Cardiac septum (tissue), 1 donor: Measurements from ENCODE around the gene FEZ2. TPM values are rescaled to one million over a fixed set of nuclear protein-coding genes. Genes with fewer than 3 reads are reported as not detected.
"Not testable (repeated sequence)": the region's sequence is repeated elsewhere in the genome, so short reads cannot be mapped to it uniquely, and the experiment has no call there.

Experiments used
- DNase-seq: peaks from one replicate; pipeline ENCODE4 v3.0.0-alpha.2; 2020; ENCODE audit warnings: low spot score
- intact Hi-C: fragments of 100-400 bp; cut with DNase I; formaldehyde crosslinking; loops from one replicate; pipeline ENCODE4 v1.14.0; 2022
- long read RNA-seq: library from polyadenylated mRNA; unstranded; transcript quantifications from one replicate; pipeline ENCODE4 v2.0.0, GENCODE V29; 2021
- total RNA-seq: library from RNA; stranded (reverse); fragmentation: NEBNext Ultra II Directional; extraction: Animal tissue kit (Norgen Biotek cat#: 25700); gene quantifications from one replicate; pipeline ENCODE4 v1.2.1, GENCODE V29; 2021
- donor health status: DM: no; HTN: no; CAD: no.

The FEZ2 gene, protein sequence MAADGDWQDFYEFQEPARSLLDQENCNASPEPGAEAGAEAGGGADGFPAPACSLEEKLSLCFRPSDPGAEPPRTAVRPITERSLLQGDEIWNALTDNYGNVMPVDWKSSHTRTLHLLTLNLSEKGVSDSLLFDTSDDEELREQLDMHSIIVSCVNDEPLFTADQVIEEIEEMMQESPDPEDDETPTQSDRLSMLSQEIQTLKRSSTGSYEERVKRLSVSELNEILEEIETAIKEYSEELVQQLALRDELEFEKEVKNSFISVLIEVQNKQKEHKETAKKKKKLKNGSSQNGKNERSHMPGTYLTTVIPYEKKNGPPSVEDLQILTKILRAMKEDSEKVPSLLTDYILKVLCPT
- 50.5 TPM for total RNA-seq
- long read RNA-seq, transcript FEZ2-204 (8 exons, 1,931 nt) = major isoform, 7 of 24 reads
- long read RNA-seq, partial matches to known transcripts = 11 of 24 reads
- long read RNA-seq, other reads (novel, unspliced or antisense) = 4 of 24 reads

- peak; percentile 90 for DNase-seq
- intact Hi-C loops = loop anchor here (5.0 kb wide), 2 partner anchors 50 to 240 kb away; partner anchors contain the start of gene CRIM1
These were observed at the start of gene FEZ2 for GRCh38 chr2:36597532-36598377. TSS of gene FEZ2 (minus strand) at chr2:36598168. CDS start at chr2:36598142, 26 bp downstream.

DNA sequence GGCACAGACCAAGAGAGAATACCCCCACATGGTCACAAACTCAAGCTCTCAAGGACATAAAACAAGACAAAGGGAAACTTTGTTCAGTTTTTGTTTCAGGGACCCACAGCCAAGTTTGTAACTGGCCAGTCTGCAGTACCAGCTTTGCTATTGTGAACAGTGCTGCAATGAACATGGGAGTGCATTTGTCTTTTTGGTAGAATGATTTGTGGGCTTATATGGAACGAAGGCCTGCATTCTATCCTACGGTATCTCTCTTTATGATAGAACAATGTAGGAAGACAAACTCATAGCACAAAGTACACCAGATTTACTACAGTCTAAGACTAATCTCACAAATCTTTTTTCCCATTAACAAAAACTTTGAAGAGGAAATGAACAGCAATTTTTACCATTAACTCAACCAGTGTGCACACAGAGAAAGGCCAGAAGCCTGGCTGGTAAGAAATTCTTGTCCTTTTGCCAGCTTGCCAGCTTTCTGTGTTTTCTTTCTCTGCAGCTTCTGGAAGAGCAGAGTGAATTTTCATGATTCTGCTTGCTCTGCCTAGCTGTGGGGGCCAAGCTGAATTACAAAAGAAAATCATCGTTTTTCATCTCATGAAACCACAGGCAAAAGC, 37.1 kb upstream of the FEZ2 start:
- intact Hi-C loops = no loop called here
- no peak for DNase-seq

GRCh38 chr2:36633470-36634092, 35.6 kb upstream of the FEZ2 start:
- intact Hi-C loops = no loop called here

GRCh38 chr2:36626756-36627155, 28.8 kb upstream of the FEZ2 start:
- intact Hi-C loops = no loop called here
- DNase-seq = no peak

More at GRCh38 chr2:36633470-36634092, 35.6 kb upstream of the FEZ2 start:
- no peak for DNase-seq

- intact Hi-C loops = no loop called here
These were observed 28.1 kb upstream of the FEZ2 start for GRCh38 chr2:36626071-36626470.

GRCh38 chr2:36625304-36625703, 27.3 kb upstream of the FEZ2 start:
- no peak for DNase-seq
- intact Hi-C loops = no loop called here

More at GRCh38 chr2:36626071-36626470, 28.1 kb upstream of the FEZ2 start:
- no peak for DNase-seq

DNA sequence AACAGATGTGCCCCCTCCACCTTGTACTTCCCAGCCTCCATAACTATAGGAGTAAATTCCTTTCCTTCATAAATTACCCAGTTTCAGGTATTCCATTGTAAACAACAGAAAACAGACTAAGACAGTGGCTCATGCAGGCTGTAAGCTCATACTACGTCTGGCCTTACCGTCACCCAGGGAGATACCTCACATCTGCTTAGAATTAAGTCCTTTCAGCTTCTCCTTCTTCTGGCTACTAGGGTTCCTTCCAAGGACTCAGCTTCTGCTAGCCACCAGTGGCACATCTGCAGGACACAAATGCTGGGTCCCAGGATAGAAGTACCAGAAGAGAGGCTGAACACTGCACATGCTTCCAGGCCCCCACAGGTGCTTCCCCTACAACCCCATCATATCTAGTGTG, 22.4 kb upstream of the FEZ2 start:
- no peak for DNase-seq
- intact Hi-C loops = no loop called here

- no peak for DNase-seq
- intact Hi-C loops = no loop called here
These were observed 20.4 kb upstream of the FEZ2 start for GRCh38 chr2:36618381-36618780.

DNA sequence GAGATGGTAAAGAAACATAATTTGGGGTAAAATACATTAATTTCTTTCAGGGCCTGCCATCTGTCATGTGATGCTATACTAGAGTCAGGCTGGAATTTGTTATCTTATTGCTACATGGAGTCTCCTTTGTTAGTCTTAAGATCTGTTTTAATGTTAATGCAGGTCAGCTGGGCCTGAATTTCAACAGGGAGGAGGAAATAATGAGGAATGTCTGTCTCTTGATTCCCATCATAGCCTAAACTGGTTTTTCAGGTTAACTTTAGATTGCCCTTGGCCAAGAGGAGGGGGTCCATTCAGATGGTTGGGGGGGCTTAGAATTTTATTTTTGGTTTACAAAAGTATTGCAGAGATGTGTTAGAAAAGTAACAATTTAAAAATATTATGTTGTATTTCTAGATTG, 19.0 kb upstream of the FEZ2 start:
- DNase-seq = no peak
- intact Hi-C loops = no loop called here

DNA sequence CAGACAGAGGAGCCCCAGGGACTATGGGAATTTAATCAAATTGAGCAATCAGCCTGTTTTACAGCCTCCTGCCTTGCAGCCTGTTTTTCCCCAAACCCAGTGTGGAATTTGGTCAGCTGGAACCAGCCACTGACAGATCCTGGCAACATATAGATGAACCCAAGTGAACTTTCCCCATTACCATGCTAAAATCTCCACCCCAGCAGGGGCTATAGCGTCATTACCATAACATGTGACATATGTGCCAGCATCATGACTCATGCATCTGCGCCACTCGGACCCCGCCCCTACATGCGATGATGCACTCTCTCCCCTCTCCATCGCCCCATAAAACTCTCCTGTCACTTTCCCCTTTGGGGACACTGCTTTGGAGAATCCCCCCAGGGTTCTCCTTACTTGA, 17.3 kb upstream of the FEZ2 start:
- DNase-seq = no peak
- intact Hi-C loops = no loop called here

- intact Hi-C loops = no loop called here
- no peak for DNase-seq
These were observed 15.8 kb upstream of the FEZ2 start for GRCh38 chr2:36613801-36614200.

GRCh38 chr2:36611316-36611990, 13.5 kb upstream of the FEZ2 start:
- intact Hi-C loops = no loop called here
- DNase-seq = no peak

DNA sequence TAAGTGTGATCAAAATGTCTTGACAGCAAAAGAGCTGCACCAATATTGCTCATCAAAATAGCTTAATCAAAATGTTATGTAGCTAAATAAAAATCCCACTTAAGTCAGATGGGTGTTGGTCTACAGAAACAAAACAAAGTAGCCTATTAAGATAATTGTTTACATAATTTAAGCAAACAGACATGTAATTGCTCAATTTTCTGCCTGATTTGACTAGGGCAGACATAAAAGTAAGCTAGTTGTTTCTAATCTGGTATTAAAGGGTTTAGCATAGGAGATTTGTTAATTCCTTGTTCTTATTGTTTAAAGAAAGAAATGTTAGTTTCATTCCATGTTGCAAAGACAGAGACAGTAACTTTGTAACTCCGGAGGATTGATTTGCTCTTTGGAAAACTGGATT, 11.5 kb upstream of the FEZ2 start:
- DNase-seq = no peak
- intact Hi-C loops = no loop called here

- intact Hi-C loops = no loop called here
- no peak for DNase-seq
These were observed 10.0 kb upstream of the FEZ2 start for GRCh38 chr2:36607947-36608346.

GRCh38 chr2:36606925-36607324, 9.0 kb upstream of the FEZ2 start:
- intact Hi-C loops = no loop called here
- no peak for DNase-seq

DNA sequence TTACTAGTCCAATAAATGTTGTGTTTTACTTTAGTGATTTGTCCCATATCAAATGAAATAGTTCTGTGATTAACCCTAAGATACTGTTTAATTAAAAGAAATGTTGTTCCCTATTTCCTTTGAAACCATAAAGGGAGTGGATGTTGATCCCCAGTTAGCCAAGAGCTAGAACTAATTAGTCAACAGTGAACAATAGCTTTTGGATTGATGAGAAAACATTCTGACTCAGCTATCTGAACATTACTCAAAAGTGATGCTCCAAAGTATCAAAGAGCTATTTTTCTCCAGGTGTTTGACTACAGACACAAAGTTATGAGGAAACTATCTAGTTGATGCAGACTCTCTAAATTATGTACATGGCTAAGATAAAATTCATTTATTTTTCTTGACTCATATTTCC, 7.3 kb upstream of the FEZ2 start:
- no peak for DNase-seq
- intact Hi-C loops = no loop called here

- DNase-seq, intact Hi-C loops: not testable (repeated sequence)
These were observed 5.7 kb upstream of the FEZ2 start for GRCh38 chr2:36603629-36604028.

DNA sequence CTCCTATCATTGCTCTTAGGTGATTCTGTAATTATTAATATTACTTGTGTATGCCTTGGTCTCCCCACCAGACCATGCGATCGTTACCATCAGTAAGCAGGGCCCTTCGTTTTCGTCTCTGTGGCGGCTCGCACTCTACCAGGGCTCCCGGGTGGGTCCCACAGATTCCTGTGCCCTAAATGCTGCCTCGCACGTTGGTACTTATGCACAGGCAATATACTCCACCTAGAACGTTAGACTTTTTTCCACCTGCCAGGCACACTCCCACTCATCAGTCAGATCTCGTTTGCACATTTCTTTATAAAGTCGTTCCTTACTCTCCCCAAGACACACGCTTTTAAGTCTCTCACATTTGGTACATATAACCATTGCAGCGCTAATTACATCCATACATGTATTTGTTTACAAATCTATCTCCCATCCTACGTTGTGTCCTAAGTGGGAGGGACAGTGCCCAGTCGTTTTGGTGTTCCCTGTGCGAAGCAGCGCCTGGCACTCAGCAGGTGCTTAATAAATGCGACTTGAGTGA, 901 bp downstream of the FEZ2 start:
- intact Hi-C loops = loop anchor here (5.0 kb wide), 2 partner anchors 50 to 240 kb away; partner anchors contain the start of gene CRIM1
- DNase-seq = no peak

DNA sequence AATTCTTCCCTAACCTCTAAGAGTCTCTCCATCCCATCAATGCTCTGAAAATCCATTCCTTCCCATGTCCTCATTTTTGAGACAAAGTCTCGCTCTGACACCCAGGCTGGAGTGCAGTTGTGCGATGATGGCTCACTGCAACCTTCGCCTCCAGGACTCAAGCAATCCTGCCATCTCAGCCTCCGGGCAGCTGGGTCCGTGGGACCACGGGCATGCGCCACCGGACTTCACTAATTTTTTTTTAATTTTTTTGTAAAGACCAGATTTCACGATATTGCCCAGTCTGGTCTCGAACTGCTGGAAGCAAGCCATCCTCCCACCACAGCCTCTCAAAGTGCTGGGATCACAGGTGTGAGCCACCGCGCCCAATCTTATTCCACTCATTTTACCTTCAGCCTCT, 1.6 kb downstream of the FEZ2 start:
- DNase-seq = no peak
- intact Hi-C loops = loop anchor here (5.0 kb wide), 2 partner anchors 49 to 239 kb away; partner anchors contain the start of gene CRIM1
